ENCODE measurements around the gene MELTF. TPM values are rescaled to one million over a fixed set of nuclear protein-coding genes. Genes with fewer than 3 reads are reported as not detected.

MELTF gene
- total and polyA plus RNA-seq, 9 of the 15 experiments (the other 6 are each of a cell fraction or from before 2014, with no cell fraction given): 0.35 to 10.5 (median 4.5) TPM

- Histone ChIP-seq H3K4me2 (ENCODE audit: insufficient read depth, low read length) (peak overlapping the region; percentile 77), H2AFZ (ENCODE audit: low read depth, low read length) (peak overlapping the region; percentile 92), H3K27ac (ENCODE audit: extremely low read depth, low read depth, low read length) (peak overlapping the region; percentile 34; the same call in 1 of the 3 replicates), H3K9me1 (ENCODE audit: control insufficient read depth, insufficient read depth, low read length) (no peaks in the 10 kb centered on the region), H3K36me3 (ENCODE audit: control insufficient read depth, insufficient read depth, low read length) (peaks cover 8% of the 10 kb centered on the region; the same call in 1 of the 3 replicates), H3K9me3 (replicated peaks; ENCODE audit: control insufficient read depth, insufficient read depth, low read depth, low read length) (peaks cover 3% of the 10 kb centered on the region; the same call in 1 of the 2 replicates), H3K79me2 (ENCODE audit: control insufficient read depth, insufficient read depth, low read length) (peaks cover 12% of the 10 kb centered on the region; the same call in 2 of the 3 replicates), H3K4me3 (no peak overlapping the region), H4K20me1 (replicated peaks; ENCODE audit: control insufficient read depth, insufficient read depth, low read length) (no peaks in the 10 kb centered on the region), H3K4me1 (replicated peaks in 1 of 2; ENCODE audit: control insufficient read depth in 2 of 2, insufficient read depth in 2 of 2, low read length in 2 of 2) (peaks cover 22 to 33% of the 10 kb centered on the region in 2 experiments; a peak in 4 of 5 replicates), H3K27me3 (ENCODE audit: control insufficient read depth in 2 of 2, insufficient read depth in 2 of 2, low read length in 2 of 2) (no peaks in the 10 kb centered on the region), H3K9ac (ENCODE audit: insufficient read depth in 1 of 2, low read depth in 2 of 2, low read length in 2 of 2) (peak overlapping the region; percentile 90 to 96; a peak in 3 of 4 replicates)
- ATAC-seq (no peak), FAIRE-seq (no peak), DNase-seq (ENCODE audit: extremely low read depth in 1 of 4, low spot score in 3 of 4) (no peak)
- BruUV-seq (replicated peaks): no TSS peak
- POLR2A ChIA-PET: interaction anchor here (0.9 to 1.2 kb wide), 3 partner anchors 12 to 631 kb away, joined by 3 to 4 read pairs (median 3); no protein-coding TSS in a partner anchor
- CTCF ChIA-PET (ENCODE audit: low intra/inter-chr PET ratio): interaction anchor here (0.6 to 2.7 kb wide), 6 partner anchors 29 to 446 kb away, joined by 4 to 10 read pairs (median 6); no protein-coding TSS in a partner anchor
- TF ChIP-seq ZBTB1 (CRISPR knock-in tag; IDR thresholded peaks at IDR 0.05; ENCODE audit: borderline replicate concordance, low read depth): no peak
- peak; percentile 39; the same call in 1 of the 2 replicates for TF ChIP-seq SP1 (CRISPR knock-in tag; IDR thresholded peaks at IDR 0.05)
- 87% methylated on average over 14 of the region's 15 CpGs for WGBS (ENCODE audit: insufficient coverage, low coverage, missing lambda C conversion rate)
- in situ Hi-C loops (cut with MboI) (loop anchor here (10.0 kb wide), 2 partner anchors 214 to 366 kb away; no protein-coding TSS in a partner anchor), intact Hi-C loops (cut with micrococcal nuclease) (loop anchor here (1.0 to 5.0 kb wide), 3 partner anchors 132 to 448 kb away; no protein-coding TSS in a partner anchor)
Measured at GRCh38 chr3:196970547-196971093, 59.0 kb downstream of the MELTF start.

Data from K562 (cell line).